ENCODE results near the gene NDUFAF7. TPM values are rescaled to one million over a fixed set of nuclear protein-coding genes. Genes with fewer than 3 reads are reported as not detected.
"Not testable (repeated sequence)": the region's sequence is repeated elsewhere in the genome, so short reads cannot be mapped to it uniquely, and the experiment has no call there.

Gene NDUFAF7
- total and polyA plus RNA-seq, 10 donors = 11.4 to 27.2 (median 20.2) TPM

GRCh38 chr2:37201208-37201607 lies 30.2 kb upstream of the NDUFAF7 start:
- Histone ChIP-seq H3K27ac (no peak overlapping the region), H3K4me3 (no peak overlapping the region), H3K4me1 (peaks cover 8 to 46% (median 23%) of the 10 kb centered on the region in 6 donors), H3K9me3 (peaks cover 0 to 11% (median 9%) of the 10 kb centered on the region in 8 donors), H3K27me3 (replicated peaks in 1 of 7) (no peaks in the 10 kb centered on the region), H3K36me3 (peaks cover 8 to 65% (median 45%) of the 10 kb centered on the region in 6 donors)
- no peak for DNase-seq
- 67 to 84% (median 79%) methylated on average over 1 of the region's 1 CpG for WGBS, 5 donors
- intact Hi-C loops (cut with DNase I; ENCODE audit: low total_unique reads) = no loop called here
- no peak for TF ChIP-seq POLR2AphosphoS5 (IDR thresholded peaks at IDR 0.05)
- no peak for TF ChIP-seq POLR2A (IDR thresholded peaks at IDR 0.05)
- TF ChIP-seq, protein P1, sequence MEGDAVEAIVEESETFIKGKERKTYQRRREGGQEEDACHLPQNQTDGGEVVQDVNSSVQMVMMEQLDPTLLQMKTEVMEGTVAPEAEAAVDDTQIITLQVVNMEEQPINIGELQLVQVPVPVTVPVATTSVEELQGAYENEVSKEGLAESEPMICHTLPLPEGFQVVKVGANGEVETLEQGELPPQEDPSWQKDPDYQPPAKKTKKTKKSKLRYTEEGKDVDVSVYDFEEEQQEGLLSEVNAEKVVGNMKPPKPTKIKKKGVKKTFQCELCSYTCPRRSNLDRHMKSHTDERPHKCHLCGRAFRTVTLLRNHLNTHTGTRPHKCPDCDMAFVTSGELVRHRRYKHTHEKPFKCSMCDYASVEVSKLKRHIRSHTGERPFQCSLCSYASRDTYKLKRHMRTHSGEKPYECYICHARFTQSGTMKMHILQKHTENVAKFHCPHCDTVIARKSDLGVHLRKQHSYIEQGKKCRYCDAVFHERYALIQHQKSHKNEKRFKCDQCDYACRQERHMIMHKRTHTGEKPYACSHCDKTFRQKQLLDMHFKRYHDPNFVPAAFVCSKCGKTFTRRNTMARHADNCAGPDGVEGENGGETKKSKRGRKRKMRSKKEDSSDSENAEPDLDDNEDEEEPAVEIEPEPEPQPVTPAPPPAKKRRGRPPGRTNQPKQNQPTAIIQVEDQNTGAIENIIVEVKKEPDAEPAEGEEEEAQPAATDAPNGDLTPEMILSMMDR (IDR thresholded peaks at IDR 0.05 in 8 of 11, conservative IDR thresholded peaks at IDR 0.05 in 3 of 11) = no peak

- no peak for DNase-seq
Measured at GRCh38 chr2:37201766-37202165, 29.7 kb upstream of the NDUFAF7 start.

GRCh38 chr2:37203708-37204107 lies 27.8 kb upstream of the NDUFAF7 start:
- no peak for DNase-seq
- intact Hi-C loops (cut with DNase I; ENCODE audit: low total_unique reads) = no loop called here
- 91 to 98% (median 92%) methylated on average over 2 of the region's 2 CpGs for WGBS, 5 donors
- no peak overlapping the region for H3K27ac ChIP-seq
- H3K36me3 ChIP-seq = peaks cover 13 to 90% (median 68%) of the 10 kb centered on the region in 6 donors
- H3K27me3 ChIP-seq (replicated peaks in 1 of 7) = no peaks in the 10 kb centered on the region
- H3K9me3 ChIP-seq = peaks cover 0 to 36% (median 30%) of the 10 kb centered on the region in 8 donors
- H3K4me1 ChIP-seq = peaks cover 0 to 26% (median 6%) of the 10 kb centered on the region in 6 donors
- TF ChIP-seq POLR2AphosphoS5 (IDR thresholded peaks at IDR 0.05) = no peak
- TF ChIP-seq POLR2A (IDR thresholded peaks at IDR 0.05) = no peak
- TF ChIP-seq, protein P1 (IDR thresholded peaks at IDR 0.05 in 8 of 11, conservative IDR thresholded peaks at IDR 0.05 in 3 of 11) = no peak
- no peak overlapping the region for H3K4me3 ChIP-seq

More at GRCh38 chr2:37201766-37202165, 29.7 kb upstream of the NDUFAF7 start:
- 38 to 59% (median 46%) methylated on average over 1 of the region's 1 CpG for WGBS, 5 donors
- Histone ChIP-seq H3K27ac (peak overlapping the region in 1 of 8 donors; percentile 10), H3K4me3 (no peak overlapping the region), H3K4me1 (peaks cover 8 to 45% (median 23%) of the 10 kb centered on the region in 6 donors), H3K9me3 (peaks cover 0 to 17% (median 12%) of the 10 kb centered on the region in 8 donors), H3K36me3 (peaks cover 13 to 71% (median 51%) of the 10 kb centered on the region in 6 donors), H3K27me3 (replicated peaks in 1 of 7) (no peaks in the 10 kb centered on the region)
- intact Hi-C loops (cut with DNase I; ENCODE audit: low total_unique reads) = no loop called here
- TF ChIP-seq POLR2A (IDR thresholded peaks at IDR 0.05) (no peak), POLR2AphosphoS5 (IDR thresholded peaks at IDR 0.05) (no peak)
- TF ChIP-seq, protein P1 (IDR thresholded peaks at IDR 0.05 in 8 of 11, conservative IDR thresholded peaks at IDR 0.05 in 3 of 11) = no peak

DNA sequence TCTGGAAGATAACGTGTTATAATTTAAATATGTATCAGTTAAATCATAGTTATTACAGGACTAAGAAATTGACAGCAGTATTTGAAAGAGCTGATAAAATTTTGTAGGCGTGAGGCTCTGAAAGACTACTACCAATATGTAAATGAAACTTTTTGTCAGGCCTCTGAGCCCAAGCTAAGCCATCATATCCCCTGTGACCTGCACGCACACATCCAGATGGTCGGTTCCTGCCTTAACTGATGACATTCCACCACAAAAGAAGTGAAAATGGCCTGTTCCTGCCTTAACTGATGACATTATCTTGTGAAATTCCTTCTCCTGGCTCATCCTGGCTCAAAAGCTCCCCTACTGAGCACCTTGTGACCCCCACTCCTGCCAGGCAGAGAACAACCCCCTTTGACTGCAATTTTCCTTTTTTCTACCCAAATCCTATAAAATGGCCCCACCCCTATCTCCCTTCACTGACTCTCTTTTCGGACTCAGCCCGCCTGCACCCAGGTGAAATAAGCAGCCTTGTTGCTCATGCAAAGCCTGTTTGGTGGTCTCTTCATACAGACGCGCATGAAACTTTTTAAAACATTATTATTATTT lies 26.3 kb upstream of the NDUFAF7 start:
- intact Hi-C loops (cut with DNase I; ENCODE audit: low total_unique reads) = not testable (repeated sequence)

More for the DNA sequence above, 26.3 kb upstream of the NDUFAF7 start:
- H3K27me3 ChIP-seq (replicated peaks in 1 of 7); DNase-seq; H3K27ac ChIP-seq; H3K4me3 ChIP-seq: not testable (repeated sequence)
- peaks cover 0 to 51% (median 39%) of the 10 kb centered on the region in 8 donors for H3K9me3 ChIP-seq
- peaks cover 0 to 11% (median 0%) of the 10 kb centered on the region in 6 donors for H3K4me1 ChIP-seq
- 83 to 92% (median 85%) methylated on average over 8 of the region's 8 CpGs for WGBS, 5 donors
- peaks cover 13 to 100% (median 82%) of the 10 kb centered on the region in 6 donors for H3K36me3 ChIP-seq

Measured in spleen (tissue), 11 donors.